Neural progenitor cell (in vitro differentiated cells): ENCODE measurements around the gene CUL5.

ENCODE experiments used
- EZH2 ChIP-seq: fragments of 200-600 bp; sonication (generic); IDR thresholded peaks from 2 replicates; pipeline ENCODE4 v1.6.1; 2017; ENCODE audit warnings: antibody characterized with exemption, mild to moderate bottlenecking, moderate library complexity
- EZH2phosphoT487 ChIP-seq: fragments of 200-600 bp; sonication (generic); IDR thresholded peaks from 2 replicates; pipeline ENCODE4 v1.6.1; 2017; ENCODE audit warnings: antibody characterized with exemption
- TF ChIP-seq, protein P1 (sequence below): fragments of 200-600 bp; sonication (generic); IDR thresholded peaks from 2 replicates; pipeline ENCODE4 v1.5.1; 2017; ENCODE audit warnings: antibody characterized with exemption, mild to moderate bottlenecking

DNA sequence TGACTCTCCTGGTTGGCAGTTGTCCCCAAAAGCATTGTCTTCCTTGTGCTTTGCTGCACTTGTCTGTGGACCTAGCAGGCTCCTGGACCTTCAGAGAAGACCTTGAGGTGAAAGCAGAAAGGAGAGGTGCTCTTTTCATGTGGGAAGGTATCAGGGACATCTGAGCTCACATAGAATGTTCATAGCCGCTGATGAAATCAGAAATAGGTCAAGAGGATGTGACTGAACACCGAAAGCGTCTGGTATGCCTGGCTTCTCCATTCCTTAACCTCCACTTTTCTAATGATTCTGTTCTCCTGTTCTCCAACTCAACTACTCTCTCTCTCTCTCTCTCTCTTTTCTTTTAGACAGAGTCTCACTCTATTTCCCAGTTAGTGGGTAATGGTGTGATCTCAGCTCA is 6.2 kb upstream of the CUL5 start:
- TF ChIP-seq, protein P1, sequence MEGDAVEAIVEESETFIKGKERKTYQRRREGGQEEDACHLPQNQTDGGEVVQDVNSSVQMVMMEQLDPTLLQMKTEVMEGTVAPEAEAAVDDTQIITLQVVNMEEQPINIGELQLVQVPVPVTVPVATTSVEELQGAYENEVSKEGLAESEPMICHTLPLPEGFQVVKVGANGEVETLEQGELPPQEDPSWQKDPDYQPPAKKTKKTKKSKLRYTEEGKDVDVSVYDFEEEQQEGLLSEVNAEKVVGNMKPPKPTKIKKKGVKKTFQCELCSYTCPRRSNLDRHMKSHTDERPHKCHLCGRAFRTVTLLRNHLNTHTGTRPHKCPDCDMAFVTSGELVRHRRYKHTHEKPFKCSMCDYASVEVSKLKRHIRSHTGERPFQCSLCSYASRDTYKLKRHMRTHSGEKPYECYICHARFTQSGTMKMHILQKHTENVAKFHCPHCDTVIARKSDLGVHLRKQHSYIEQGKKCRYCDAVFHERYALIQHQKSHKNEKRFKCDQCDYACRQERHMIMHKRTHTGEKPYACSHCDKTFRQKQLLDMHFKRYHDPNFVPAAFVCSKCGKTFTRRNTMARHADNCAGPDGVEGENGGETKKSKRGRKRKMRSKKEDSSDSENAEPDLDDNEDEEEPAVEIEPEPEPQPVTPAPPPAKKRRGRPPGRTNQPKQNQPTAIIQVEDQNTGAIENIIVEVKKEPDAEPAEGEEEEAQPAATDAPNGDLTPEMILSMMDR, result no peak
- TF ChIP-seq EZH2 (no peak), EZH2phosphoT487 (no peak)
